GM19193 (cell line): ENCODE data around the gene PLCH1.

Source experiments
- POLR2A ChIP-seq: IDR thresholded peaks from 4 replicates; pipeline ENCODE4 v1.6.1; 2011; ENCODE audit not compliant: insufficient read depth, insufficient read length; ENCODE audit errors: extremely low read depth

Gene PLCH1

GRCh38 chr3:155670335-155670734, 74.5 kb downstream of the PLCH1 start:
- TF ChIP-seq POLR2A: no peak

GRCh38 chr3:155667988-155668387, 76.9 kb downstream of the PLCH1 start:
- TF ChIP-seq POLR2A: no peak

- no peak for TF ChIP-seq POLR2A
Measured at GRCh38 chr3:155664925-155665695, 79.8 kb downstream of the PLCH1 start.

- TF ChIP-seq POLR2A: no peak
Measured at GRCh38 chr3:155663467-155664212, 81.2 kb downstream of the PLCH1 start.

GRCh38 chr3:155661760-155662159, 83.1 kb downstream of the PLCH1 start:
- TF ChIP-seq POLR2A: no peak

- no peak for TF ChIP-seq POLR2A
Measured at GRCh38 chr3:155661042-155661441, 83.8 kb downstream of the PLCH1 start.

- TF ChIP-seq POLR2A: no peak
Measured at GRCh38 chr3:155658671-155659261, 86.1 kb downstream of the PLCH1 start.

GRCh38 chr3:155658006-155658405, 86.9 kb downstream of the PLCH1 start:
- TF ChIP-seq POLR2A: no peak

- no peak for TF ChIP-seq POLR2A
Measured at GRCh38 chr3:155657161-155657560, 87.7 kb downstream of the PLCH1 start.

GRCh38 chr3:155656466-155656865, 88.4 kb downstream of the PLCH1 start:
- TF ChIP-seq POLR2A: no peak

- TF ChIP-seq POLR2A: no peak
Measured at GRCh38 chr3:155651489-155652218, 93.2 kb downstream of the PLCH1 start.

GRCh38 chr3:155648013-155648591, 96.8 kb downstream of the PLCH1 start:
- no peak for TF ChIP-seq POLR2A

- TF ChIP-seq POLR2A: no peak
Measured at GRCh38 chr3:155647206-155647605, 97.7 kb downstream of the PLCH1 start.

- no peak for TF ChIP-seq POLR2A
Measured at GRCh38 chr3:155646669-155647068, 98.2 kb downstream of the PLCH1 start.

- TF ChIP-seq POLR2A: no peak
Measured at GRCh38 chr3:155646128-155646527, 98.7 kb downstream of the PLCH1 start.
